Measurements from ENCODE around the gene THSD7A.

THSD7A gene

GRCh38 chr7:11642841-11643240 is 189.2 kb downstream of the THSD7A start:
- no peak overlapping the region for H2BK5ac ChIP-seq (ENCODE audit: low read depth, low read length, poor library complexity)
- H3K14ac ChIP-seq (ENCODE audit: low read length): no peak overlapping the region
- WGBS (ENCODE audit: extremely low coverage, insufficient coverage, insufficient read length): 100% methylated on average over 1 of the region's 2 CpGs
- H3K9me3 ChIP-seq (ENCODE audit: insufficient read depth, low read depth, low read length): no peaks in the 10 kb centered on the region
- H3K4ac ChIP-seq (ENCODE audit: low read depth, low read length): no peak overlapping the region
- no peak overlapping the region for H3K4me3 ChIP-seq (ENCODE audit: low read depth, low read length)
- no peaks in the 10 kb centered on the region for H3K79me2 ChIP-seq (ENCODE audit: control insufficient read depth, insufficient read depth, low read length, poor library complexity)
- H4K12ac ChIP-seq (ENCODE audit: low read depth, low read length): no peak overlapping the region
- H2AK5ac ChIP-seq (ENCODE audit: low read length): no peak overlapping the region
- no peak overlapping the region for H2AFZ ChIP-seq (ENCODE audit: insufficient read depth, low read length, poor library complexity)
- no peak overlapping the region for H4K8ac ChIP-seq (ENCODE audit: low read depth, low read length)
- H3K23ac ChIP-seq (ENCODE audit: low read length): no peak overlapping the region
- H3K4me2 ChIP-seq (ENCODE audit: low read length): no peak overlapping the region
- no peak overlapping the region for H3K27ac ChIP-seq (ENCODE audit: low read depth, low read length)
- no peak overlapping the region for H2BK12ac ChIP-seq (ENCODE audit: low read length)
- no peaks in the 10 kb centered on the region for H3K36me3 ChIP-seq (ENCODE audit: control insufficient read depth in 1 of 2, insufficient read depth in 2 of 2, low read length in 2 of 2)
- H4K91ac ChIP-seq (ENCODE audit: low read depth, low read length): no peak overlapping the region
- H3K27me3 ChIP-seq (ENCODE audit: insufficient read depth, low read length): no peaks in the 10 kb centered on the region
- no peak overlapping the region for H2BK120ac ChIP-seq (ENCODE audit: insufficient read depth, low read length, poor library complexity)
- no peaks in the 10 kb centered on the region for H3K79me1 ChIP-seq (ENCODE audit: low read length)
- H3K4me1 ChIP-seq (ENCODE audit: control insufficient read depth in 1 of 2, insufficient read depth in 2 of 2, low read length in 2 of 2): no peaks in the 10 kb centered on the region
- H3K9ac ChIP-seq (ENCODE audit: low read length): no peak overlapping the region
- no peak for DNase-seq
- H3K18ac ChIP-seq (ENCODE audit: low read length): no peak overlapping the region

GRCh38 chr7:11642276-11642675 is 189.7 kb downstream of the THSD7A start:
- Histone ChIP-seq H3K4me3 (ENCODE audit: low read depth, low read length) (no peak overlapping the region), H3K4me2 (ENCODE audit: low read length) (no peak overlapping the region), H3K18ac (ENCODE audit: low read length) (no peak overlapping the region), H2AFZ (ENCODE audit: insufficient read depth, low read length, poor library complexity) (no peak overlapping the region), H3K27me3 (ENCODE audit: insufficient read depth, low read length) (no peaks in the 10 kb centered on the region), H2BK120ac (ENCODE audit: insufficient read depth, low read length, poor library complexity) (no peak overlapping the region), H4K8ac (ENCODE audit: low read depth, low read length) (no peak overlapping the region), H4K12ac (ENCODE audit: low read depth, low read length) (no peak overlapping the region), H2BK5ac (ENCODE audit: low read depth, low read length, poor library complexity) (no peak overlapping the region), H3K9me3 (ENCODE audit: insufficient read depth, low read depth, low read length) (no peaks in the 10 kb centered on the region), H3K23ac (ENCODE audit: low read length) (no peak overlapping the region), H3K4ac (ENCODE audit: low read depth, low read length) (no peak overlapping the region), H3K27ac (ENCODE audit: low read depth, low read length) (no peak overlapping the region), H3K9ac (ENCODE audit: low read length) (no peak overlapping the region), H3K79me2 (ENCODE audit: control insufficient read depth, insufficient read depth, low read length, poor library complexity) (no peaks in the 10 kb centered on the region), H2AK5ac (ENCODE audit: low read length) (no peak overlapping the region), H2BK12ac (ENCODE audit: low read length) (no peak overlapping the region), H3K14ac (ENCODE audit: low read length) (no peak overlapping the region), H4K91ac (ENCODE audit: low read depth, low read length) (no peak overlapping the region), H3K4me1 (ENCODE audit: control insufficient read depth in 1 of 2, insufficient read depth in 2 of 2, low read length in 2 of 2) (no peaks in the 10 kb centered on the region), H3K79me1 (ENCODE audit: low read length) (no peaks in the 10 kb centered on the region), H3K36me3 (ENCODE audit: control insufficient read depth in 1 of 2, insufficient read depth in 2 of 2, low read length in 2 of 2) (no peaks in the 10 kb centered on the region)
- DNase-seq: no peak

- Histone ChIP-seq H3K27ac (ENCODE audit: low read depth, low read length) (no peak overlapping the region), H2AK5ac (ENCODE audit: low read length) (no peak overlapping the region), H4K12ac (ENCODE audit: low read depth, low read length) (no peak overlapping the region), H3K79me1 (ENCODE audit: low read length) (no peaks in the 10 kb centered on the region), H3K18ac (ENCODE audit: low read length) (no peak overlapping the region), H2BK5ac (ENCODE audit: low read depth, low read length, poor library complexity) (no peak overlapping the region), H4K91ac (ENCODE audit: low read depth, low read length) (no peak overlapping the region), H2BK12ac (ENCODE audit: low read length) (no peak overlapping the region), H2AFZ (ENCODE audit: insufficient read depth, low read length, poor library complexity) (no peak overlapping the region), H4K8ac (ENCODE audit: low read depth, low read length) (no peak overlapping the region), H2BK120ac (ENCODE audit: insufficient read depth, low read length, poor library complexity) (no peak overlapping the region), H3K36me3 (ENCODE audit: control insufficient read depth in 1 of 2, insufficient read depth in 2 of 2, low read length in 2 of 2) (no peaks in the 10 kb centered on the region), H3K9ac (ENCODE audit: low read length) (no peak overlapping the region), H3K4me2 (ENCODE audit: low read length) (no peak overlapping the region), H3K9me3 (ENCODE audit: insufficient read depth, low read depth, low read length) (no peaks in the 10 kb centered on the region), H3K4me1 (ENCODE audit: control insufficient read depth in 1 of 2, insufficient read depth in 2 of 2, low read length in 2 of 2) (no peaks in the 10 kb centered on the region), H3K27me3 (ENCODE audit: insufficient read depth, low read length) (no peaks in the 10 kb centered on the region), H3K14ac (ENCODE audit: low read length) (no peak overlapping the region), H3K23ac (ENCODE audit: low read length) (no peak overlapping the region), H3K4ac (ENCODE audit: low read depth, low read length) (no peak overlapping the region), H3K79me2 (ENCODE audit: control insufficient read depth, insufficient read depth, low read length, poor library complexity) (no peaks in the 10 kb centered on the region), H3K4me3 (ENCODE audit: low read depth, low read length) (no peak overlapping the region)
- no peak for DNase-seq
- WGBS (ENCODE audit: extremely low coverage, insufficient coverage, insufficient read length): no CpG with 5 or more reads among the region's 4 CpGs
Measured at GRCh38 chr7:11638011-11638774, 193.8 kb downstream of the THSD7A start.

GRCh38 chr7:11636274-11636673 is 195.7 kb downstream of the THSD7A start:
- Histone ChIP-seq H2AFZ (ENCODE audit: insufficient read depth, low read length, poor library complexity) (no peak overlapping the region), H4K12ac (ENCODE audit: low read depth, low read length) (no peak overlapping the region), H4K91ac (ENCODE audit: low read depth, low read length) (no peak overlapping the region), H3K9me3 (ENCODE audit: insufficient read depth, low read depth, low read length) (no peaks in the 10 kb centered on the region), H3K79me1 (ENCODE audit: low read length) (no peaks in the 10 kb centered on the region), H3K18ac (ENCODE audit: low read length) (no peak overlapping the region), H3K4me2 (ENCODE audit: low read length) (no peak overlapping the region), H2BK12ac (ENCODE audit: low read length) (no peak overlapping the region), H3K36me3 (ENCODE audit: control insufficient read depth in 1 of 2, insufficient read depth in 2 of 2, low read length in 2 of 2) (no peaks in the 10 kb centered on the region), H3K14ac (ENCODE audit: low read length) (no peak overlapping the region), H3K27me3 (ENCODE audit: insufficient read depth, low read length) (no peaks in the 10 kb centered on the region), H2BK120ac (ENCODE audit: insufficient read depth, low read length, poor library complexity) (no peak overlapping the region), H3K4ac (ENCODE audit: low read depth, low read length) (no peak overlapping the region), H2AK5ac (ENCODE audit: low read length) (no peak overlapping the region), H3K4me1 (ENCODE audit: control insufficient read depth in 1 of 2, insufficient read depth in 2 of 2, low read length in 2 of 2) (no peaks in the 10 kb centered on the region), H3K4me3 (ENCODE audit: low read depth, low read length) (no peak overlapping the region), H2BK5ac (ENCODE audit: low read depth, low read length, poor library complexity) (no peak overlapping the region), H3K79me2 (ENCODE audit: control insufficient read depth, insufficient read depth, low read length, poor library complexity) (no peaks in the 10 kb centered on the region), H3K27ac (ENCODE audit: low read depth, low read length) (no peak overlapping the region), H3K23ac (ENCODE audit: low read length) (no peak overlapping the region), H3K9ac (ENCODE audit: low read length) (no peak overlapping the region), H4K8ac (ENCODE audit: low read depth, low read length) (no peak overlapping the region)
- no CpG with 5 or more reads among the region's 19 CpGs for WGBS (ENCODE audit: extremely low coverage, insufficient coverage, insufficient read length)
- DNase-seq: peak; percentile 11 to 38

Data from trophoblast cell (in vitro differentiated cells and primary cell).